Stimulated activated naive CD8-positive, alpha-beta T cell treated with anti-CD3 and anti-CD28 coated beads, Interleukin-15, Interleukin-2, amounts not matched to agents 100 U/mL and 50 U/mL, for 24 hours (primary cell): ENCODE measurements around the gene KIAA1549.

ENCODE experiments used
- ATAC-seq: fragments of 150-1000 bp; cut with Tn5 transposase; one replicate; pipeline ENCODE4 v1.10.0; 2021
- DNase-seq: peaks from one replicate; pipeline ENCODE4 v3.0.0; 2021

The KIAA1549 gene

DNA sequence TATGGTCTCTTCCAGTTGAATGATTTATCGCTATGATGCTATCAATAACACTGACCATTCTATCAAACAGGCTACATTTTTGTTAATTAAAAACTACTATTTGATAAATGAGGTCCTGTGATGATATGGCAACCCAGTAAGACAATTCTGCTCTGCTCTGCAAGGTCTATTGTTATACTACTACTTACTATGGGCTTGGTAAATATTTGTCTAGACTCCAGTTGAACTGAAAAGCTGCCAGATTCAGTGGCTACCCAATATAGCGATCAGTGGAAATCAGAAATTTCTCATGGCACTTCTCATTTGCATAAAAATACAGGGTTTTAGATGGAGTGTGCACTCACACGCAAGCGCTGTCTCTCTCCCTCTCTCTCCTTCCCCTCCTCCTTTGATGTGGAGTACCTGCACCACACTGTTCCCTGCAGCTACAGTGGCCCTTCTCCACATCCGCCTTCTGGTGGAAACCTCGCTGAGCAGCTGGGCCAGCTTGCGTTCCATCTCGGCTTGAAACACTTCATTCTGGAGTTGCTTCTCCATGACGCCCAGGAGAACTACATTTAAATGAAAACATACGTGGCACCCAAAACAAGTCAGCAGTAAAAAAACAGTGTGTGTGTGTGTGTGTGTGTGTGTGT lies 77.9 kb downstream of the KIAA1549 start:
- DNase-seq: peak; percentile 68
- ATAC-seq: peak; percentile 96

DNA sequence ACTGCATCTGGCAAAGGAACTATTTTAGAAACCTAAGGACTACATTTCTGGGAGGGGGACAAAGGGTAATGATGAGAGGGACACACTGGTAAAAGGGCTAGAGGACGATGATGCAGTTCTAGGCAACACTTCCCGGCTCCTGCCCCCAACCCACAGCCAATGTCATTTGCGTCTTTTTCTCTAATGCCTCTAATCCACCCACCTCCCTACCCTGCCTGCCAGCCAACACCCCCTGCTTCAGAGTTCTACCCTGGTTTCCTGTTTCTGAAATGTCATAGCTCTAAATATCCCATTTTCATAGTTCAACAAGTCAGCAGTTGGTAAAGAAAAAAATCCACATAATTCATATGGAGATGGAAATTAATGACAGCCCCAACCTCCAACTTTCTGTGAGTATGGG lies 79.0 kb downstream of the KIAA1549 start:
- peak; percentile 31 for ATAC-seq
- peak; percentile 37 for DNase-seq

DNA sequence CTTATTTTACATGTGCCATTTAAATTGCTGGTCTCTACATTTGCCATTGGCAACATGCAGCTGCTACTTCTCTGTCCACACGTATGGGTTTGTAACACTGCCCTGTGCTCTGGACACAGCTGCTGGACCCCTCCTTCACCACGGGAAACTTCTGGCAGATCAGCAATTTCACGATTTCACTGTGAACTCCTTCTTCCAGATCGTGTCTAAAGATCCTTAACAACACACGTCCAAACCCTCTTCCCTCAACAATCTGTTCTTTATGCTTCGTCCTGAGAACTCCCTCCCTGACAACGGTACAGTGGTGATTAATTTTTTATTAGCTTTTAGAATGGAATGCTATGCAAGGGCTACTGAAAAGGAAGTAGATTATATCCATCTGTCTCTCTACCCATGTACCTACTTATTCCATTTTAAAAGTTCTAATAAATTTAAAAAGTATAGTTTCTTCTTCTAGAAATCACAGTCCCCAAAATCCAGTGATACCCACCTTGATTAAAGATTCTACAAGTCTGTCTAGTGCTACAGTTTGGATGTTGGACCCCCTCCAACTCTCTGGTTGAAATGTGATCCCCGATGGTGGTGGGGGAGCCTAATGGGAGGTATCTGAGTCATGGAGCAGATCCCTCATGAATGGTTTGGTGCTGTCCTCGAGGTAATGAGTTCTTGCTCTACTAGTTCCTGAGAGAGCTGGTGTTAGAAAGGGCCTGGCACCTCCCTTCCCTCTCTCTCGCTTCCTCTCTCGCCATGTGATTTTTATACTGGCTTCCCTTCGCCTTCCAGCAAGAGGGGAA lies 81.0 kb downstream of the KIAA1549 start:
- ATAC-seq: no peak
- DNase-seq: no peak

DNA sequence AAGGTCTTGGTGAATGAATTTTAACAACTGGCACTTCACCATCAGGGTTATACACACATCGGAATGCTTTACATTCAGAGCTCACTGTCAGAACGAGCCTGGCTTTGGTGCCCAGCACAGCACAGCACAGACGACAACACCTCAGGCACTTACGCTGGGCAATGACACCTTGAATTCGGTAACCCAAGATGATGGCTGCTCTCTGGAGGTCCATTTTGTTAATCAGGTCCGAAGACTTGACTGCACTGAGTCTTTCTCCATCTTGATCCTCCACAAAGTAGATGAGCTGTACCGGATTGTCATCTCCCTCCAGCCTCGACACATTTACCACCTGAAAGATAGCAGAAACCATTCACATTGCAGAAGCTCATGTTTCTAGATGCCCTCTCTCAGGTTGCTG lies 82.4 kb downstream of the KIAA1549 start:
- DNase-seq (no peak), ATAC-seq (no peak)

DNA sequence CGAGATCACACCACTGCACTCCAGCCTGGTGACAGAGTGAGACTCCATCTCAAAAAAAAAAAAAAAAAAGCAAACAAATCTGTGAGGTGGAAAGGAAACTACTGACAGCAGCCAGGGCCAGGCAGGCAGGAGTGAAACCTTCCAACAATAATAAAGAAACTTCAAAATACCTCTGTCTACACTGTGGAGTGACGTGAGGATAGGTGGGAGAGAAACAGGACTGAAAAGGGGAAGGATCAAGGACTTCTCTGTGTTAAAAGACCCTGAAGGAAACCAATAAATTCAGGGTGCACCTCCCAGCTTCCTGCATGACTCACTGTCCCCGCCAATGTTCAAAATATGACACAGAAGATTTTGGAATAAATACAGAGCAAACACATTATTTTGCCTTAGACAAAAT lies 82.9 kb downstream of the KIAA1549 start:
- ATAC-seq: peak; percentile 85
- DNase-seq: no peak

DNA sequence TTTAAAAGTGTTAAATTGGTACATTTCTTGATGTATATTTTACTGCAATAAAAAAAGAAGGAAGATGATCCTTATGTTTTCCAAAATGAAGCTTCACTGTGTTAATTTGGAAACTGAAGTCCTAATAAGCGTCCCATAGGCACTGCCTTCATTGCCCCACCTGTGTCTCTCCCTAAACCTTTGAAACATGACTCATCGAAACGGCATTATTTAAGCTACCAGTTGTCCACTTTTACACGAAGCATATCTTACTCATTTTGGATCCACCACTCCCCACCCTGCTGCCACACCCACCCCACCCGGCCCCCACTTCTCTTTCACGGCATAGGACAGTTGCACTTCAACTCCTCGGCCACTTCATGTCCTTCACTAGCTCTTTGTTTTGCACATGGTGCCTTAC lies 85.5 kb downstream of the KIAA1549 start:
- DNase-seq (no peak), ATAC-seq (no peak)

DNA sequence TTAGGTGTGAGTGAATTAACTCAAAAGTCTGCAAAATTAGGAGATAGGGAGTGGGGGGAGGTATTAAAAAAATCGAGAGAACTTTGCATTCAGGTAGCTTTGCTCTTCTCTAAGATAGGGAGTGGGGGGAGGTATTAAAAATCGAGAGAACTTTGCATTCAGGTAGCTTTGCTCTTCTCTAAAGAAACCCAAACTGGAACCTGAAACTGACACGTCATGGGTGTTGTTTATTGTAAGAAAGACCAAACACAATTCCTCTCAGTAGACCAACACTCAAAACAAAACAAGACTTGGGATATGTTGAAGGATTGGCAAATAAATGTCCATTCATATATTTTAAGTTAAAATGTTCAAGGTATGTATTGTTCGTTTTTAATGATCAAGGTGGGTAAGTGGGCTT lies 87.9 kb downstream of the KIAA1549 start:
- ATAC-seq: no peak

DNA sequence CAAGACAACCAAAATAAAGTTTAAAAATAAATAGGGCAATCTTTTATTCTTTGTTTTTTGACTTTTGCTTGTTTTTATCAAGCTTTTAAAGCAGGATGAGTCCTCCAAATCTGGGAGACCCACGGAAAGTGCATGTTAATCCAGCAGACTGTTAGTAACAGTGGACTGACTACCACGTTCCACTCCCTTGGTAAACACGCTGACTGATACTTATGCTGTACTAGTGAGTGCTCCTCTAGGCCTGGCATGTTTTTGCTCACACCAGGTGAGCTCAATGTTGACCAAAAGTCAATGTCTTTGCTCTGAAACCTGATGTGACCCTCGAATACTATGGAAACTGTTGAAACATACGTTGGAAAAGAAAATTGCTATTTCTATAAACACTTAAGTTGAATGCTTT lies 88.4 kb downstream of the KIAA1549 start:
- no peak for ATAC-seq

More for the DNA sequence above, 87.9 kb downstream of the KIAA1549 start:
- DNase-seq: no peak

DNA sequence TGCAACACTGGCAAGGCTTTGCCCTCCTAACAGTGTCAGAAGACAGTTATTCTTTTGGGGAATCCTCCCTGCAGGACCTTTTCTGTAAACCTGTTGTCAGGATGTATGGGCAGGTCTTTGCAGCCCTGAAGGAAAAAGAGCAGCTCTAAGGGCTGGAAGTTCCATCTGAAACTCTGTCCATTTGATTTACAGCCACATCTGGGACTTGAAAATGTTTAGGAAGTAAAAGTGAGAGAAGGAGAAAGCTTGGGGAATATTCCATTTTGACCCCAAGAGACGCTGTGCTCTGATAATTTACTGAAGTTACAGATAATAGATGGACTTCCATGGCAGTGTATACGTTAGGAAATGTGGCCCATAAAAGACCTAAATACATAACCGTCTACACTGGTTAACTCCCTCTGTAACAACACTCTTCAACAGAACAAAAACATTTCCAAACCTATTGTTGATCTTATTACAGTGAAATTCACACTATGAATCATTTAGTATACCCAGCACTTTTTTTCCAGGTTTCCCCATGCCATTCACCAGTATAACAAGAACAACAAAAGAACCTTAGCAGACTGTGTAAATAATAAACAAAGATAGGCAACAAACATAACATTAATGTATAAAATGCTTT lies 89.1 kb downstream of the KIAA1549 start:
- DNase-seq (no peak), ATAC-seq (no peak)

More for the DNA sequence above, 88.4 kb downstream of the KIAA1549 start:
- DNase-seq: no peak

DNA sequence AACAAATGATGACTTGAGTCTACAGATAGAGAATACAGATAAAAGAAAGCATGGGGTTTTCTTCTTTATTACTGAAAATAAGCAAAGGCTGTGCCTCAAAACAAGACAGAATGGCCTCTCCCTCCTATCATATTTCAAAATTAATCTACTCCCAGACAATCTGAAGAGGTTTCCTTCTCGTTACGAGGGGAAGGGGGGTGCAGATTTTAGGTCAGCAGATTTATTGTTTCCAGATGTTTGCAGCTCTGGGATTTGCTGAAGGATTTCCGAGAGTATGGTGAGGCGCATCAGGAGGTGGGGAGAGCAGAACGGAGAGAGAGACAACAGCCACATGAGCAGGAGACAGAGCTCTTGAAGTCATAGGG lies 89.8 kb downstream of the KIAA1549 start:
- DNase-seq: no peak
- no peak for ATAC-seq

DNA sequence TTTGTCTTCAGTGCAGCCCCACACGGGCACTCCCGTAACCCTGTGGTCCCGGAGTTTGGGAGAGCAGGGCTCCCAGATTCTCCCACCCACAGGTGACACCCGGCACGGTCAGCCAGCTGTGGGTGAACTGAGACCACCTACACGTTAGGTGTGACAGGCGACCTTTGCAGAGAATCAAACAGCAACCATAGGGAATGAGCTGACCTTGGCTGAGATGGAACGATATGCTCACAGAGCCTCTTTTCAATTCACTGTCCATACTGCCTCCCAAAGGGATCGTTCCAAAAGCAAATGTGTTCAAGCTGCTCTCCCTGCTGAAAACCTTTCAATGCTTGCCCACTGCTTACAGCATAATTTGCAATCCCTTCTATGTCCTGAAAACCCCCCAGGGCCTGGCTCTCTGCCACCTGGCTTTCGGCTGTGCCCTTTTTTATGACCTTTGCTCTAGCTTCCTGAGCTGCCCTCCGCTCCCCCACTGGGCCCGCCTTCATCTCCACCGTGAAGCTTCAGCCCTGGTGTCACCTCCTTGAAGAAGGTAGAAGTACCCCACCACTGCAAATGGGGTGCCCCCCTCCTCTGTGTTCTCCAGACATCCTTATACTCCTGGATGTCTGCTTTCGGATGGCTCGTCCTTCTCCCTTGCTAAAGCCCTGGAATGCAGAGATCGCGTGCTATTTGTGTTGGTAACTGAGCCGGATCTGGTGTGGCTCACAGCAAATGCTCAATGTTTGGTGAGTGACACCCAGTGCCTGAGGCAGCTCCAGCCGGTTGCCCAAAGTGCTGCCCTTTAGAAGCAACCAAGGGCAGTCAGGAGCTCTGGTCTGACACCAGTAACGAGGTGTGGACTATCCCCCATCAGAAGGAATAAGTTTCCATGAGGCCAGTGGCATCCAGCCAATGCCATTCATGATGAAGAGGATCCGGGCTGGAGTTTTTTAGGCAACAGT lies 90.4 kb downstream of the KIAA1549 start:
- no peak for DNase-seq

DNA sequence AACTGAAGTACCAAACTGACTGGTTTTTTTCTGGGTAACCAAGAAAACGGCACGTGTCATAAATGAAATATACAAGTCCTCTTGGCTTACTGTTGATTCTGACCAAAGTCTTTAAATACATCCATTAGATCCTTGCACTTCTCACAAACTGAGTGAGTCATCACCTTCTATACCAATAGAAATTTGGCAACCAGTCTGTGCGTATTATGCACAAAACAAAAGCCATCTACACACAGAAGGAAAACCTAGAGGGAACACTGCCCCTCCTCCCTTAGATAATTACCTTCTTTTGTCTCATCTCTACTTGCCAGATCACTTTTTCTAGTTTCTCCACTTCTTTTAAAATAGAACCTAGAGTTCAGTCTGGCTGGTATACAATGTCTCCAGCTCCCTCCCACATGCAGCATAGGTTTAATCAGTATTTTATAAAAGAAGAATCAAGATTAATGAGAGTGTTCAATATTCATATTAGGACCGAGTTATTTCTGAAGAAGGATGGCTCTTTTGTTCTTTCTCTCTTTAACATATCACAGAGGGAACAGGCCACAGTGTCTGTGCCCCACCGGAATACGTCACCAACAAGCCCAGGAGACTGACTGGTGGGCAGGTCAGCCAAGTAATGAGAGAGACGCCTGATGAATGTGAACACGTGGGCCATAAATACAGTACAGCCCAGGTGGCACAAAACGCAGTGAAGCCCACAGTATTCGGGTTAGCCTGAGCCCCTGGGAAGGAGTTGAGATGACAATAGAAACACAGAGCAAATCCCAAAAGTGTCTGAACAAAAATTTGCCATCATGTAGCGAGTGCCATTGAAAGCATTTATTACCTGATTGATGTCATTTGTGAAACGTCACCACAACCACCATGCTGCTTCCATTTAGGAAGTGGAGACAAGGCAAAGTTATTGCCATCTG lies 91.3 kb downstream of the KIAA1549 start:
- ATAC-seq (no peak), DNase-seq (no peak)

More for the DNA sequence above, 90.4 kb downstream of the KIAA1549 start:
- ATAC-seq: no peak

DNA sequence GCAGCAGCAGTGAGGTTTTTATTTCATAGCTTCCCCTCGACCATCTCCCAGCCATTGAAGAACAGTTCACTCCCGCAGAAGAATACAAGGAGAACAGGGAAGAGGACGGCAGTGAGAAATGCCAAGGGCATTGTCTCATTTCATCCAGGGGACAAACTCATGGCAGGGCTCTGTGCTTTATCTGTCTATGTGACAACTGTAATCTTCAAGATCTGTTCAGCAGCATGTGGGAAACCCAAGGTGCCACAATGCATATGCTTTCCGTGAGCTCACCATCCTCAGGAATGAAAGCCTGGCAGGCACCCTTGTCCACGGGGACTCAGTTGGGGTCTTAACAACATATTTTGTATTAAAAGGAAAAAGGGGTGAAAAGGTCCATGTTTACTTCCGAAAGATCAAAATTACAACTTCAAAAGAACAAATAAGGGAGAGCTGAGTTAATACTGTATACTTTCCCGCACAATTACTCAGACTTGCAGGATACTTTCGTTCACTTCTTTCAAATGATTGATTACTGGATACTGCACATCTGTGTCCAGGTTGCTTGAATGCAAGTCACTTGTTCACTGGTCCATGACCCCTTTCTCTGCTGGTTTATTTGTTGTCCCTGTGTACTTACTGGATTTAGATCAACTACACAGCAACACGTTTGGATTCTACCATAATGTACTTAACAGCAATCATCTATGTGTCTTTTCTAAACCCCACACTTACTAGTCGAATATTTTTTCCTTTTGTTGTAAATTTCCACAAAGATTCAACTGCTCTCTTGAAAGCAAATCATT lies 93.1 kb downstream of the KIAA1549 start:
- DNase-seq (no peak), ATAC-seq (no peak)

DNA sequence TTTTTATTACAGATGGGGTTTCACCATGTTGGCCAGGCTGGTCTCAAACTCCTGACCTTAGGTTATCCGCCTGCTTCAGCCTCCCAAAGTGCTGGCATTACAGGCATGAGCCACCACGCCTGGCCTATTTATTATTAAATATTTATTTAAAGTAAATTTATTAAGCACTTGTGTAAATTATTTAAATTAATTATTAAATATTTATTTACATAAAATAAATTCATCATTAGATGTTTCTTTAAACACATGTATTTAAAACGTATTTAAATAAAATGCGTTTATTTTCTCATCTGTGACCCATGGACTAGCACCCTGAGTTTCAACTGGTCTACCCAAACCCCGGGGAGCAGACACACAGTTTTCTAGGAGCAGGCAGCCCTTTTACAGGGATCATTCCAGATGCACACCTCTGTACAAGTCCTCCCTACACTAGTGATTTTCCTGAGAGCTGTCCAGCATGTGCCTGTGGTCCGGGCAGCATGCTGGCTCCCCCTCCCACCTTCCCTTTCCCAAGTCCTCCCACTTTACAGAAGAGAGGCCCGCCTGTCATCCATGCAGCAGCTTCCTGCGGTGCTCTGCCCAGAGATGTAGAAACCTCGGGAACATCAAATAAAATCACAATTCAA lies 94.0 kb downstream of the KIAA1549 start:
- DNase-seq (no peak), ATAC-seq (no peak)

DNA sequence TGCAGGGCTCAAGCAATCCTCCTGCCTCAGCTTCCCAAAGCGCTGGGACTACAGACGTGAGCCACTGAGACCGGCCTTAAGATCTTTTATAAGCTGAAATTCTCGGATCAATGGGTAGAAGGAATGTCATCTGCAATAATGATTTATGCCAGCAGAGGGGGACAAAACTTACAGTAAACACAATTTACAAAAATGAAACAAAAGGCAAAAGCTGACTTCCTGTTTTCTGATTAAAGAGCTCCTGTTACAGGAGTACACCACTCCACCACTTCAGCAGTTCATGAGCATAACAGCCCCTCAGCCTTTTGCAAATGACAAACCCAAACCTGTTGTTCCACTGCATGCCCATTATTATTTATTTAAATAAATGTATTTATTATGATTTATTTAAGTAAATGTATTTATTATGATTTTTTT lies 94.7 kb downstream of the KIAA1549 start:
- DNase-seq (peak; percentile 33), ATAC-seq (peak; percentile 51)

DNA sequence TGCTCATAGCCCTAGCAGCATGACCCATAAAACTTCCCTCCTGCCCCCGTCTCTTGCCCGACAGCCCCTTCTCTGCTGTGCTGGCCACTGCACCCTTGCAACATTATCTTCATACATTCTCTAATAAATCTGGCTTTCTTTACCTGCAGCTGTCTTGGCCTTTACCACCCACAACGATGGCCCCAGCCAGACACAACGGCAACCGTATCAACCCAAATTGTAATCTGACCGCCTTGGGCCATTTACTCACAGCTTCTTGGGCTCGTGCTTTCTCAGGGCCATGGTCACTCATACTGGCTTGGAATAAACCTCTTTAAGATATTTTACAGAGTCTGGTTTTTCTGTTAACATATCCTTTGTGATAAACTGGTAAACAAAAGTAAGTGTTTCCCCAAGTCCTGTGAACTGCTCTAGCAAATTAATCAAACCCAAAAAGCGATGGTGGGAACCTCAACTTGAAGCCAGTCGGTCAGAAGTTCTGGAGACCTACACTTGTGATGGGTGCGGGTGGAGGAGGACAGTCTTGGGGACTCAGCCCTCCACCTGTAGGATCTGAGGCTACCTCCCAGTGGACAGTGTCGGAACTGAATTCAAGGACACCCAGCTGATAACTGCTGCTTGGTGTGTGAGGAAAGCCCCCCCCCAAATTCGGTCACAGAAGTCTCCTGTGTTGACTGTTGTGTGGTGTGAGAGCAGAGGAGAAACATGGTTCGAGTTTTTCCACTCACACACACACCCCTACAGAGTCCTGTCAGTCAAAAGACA lies 95.6 kb downstream of the KIAA1549 start:
- DNase-seq (no peak), ATAC-seq (no peak)

DNA sequence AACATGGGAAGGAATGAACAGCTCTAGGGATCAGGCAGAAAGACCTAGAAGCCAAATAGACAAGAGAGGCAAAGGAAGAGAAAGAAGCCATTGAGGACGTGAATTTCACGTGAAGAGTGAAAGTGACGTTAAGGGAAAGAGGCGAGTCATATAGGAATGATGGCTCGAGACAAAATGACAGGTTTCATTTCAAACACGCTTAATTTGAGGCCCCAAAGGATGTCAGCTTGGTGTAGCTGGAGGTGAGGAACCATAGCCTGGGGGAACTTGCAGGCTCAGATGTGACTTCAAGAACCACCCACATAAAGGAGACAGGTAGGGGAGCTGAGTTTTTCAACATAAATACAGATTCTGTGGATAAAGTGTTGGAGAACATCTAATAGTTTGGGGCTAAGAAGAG lies 98.9 kb downstream of the KIAA1549 start:
- DNase-seq (no peak), ATAC-seq (no peak)

DNA sequence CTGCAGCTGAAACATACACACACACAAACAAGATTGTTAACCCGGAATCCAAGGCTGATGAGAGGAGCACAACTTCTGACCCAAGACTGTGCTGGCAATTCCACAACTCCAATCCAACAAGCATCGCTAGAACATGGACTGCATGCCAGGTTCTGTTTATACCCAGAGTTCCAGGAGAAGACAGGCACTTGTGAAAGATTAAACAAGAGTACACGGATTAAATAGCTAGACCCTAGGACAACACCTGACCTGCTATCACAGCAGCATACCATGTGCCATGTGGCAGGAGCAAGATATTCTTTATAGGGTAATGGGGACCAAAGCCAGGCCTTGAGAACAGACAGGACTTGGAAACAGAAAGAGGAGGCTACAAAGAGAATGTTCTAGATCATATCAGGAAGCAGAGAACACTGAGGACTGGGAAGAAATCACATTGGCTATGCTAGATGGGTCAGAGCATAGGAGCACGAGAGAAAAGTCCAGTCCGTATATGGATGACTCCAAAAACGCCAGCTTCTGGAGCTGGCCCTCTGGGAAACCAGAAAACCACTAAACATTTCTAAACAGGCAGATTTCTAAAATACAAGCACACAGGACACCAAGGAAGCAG lies 99.5 kb downstream of the KIAA1549 start:
- ATAC-seq (no peak), DNase-seq (no peak)
